NCI-H2227 (cell line): ENCODE measurements around the gene UNC93A.
A peak's percentile ranks its signal among the peaks of the same experiment; 100 is the strongest.
"Not testable (repeated sequence)": the region's sequence is repeated elsewhere in the genome, so short reads cannot be mapped to it uniquely, and the experiment has no call there.

Experiments used
- DNase-seq: peaks from one replicate; lab custom pipeline; 2025; ENCODE audit not compliant: unreplicated experiment; lab: John Stamatoyannopoulos, UW

The UNC93A gene

DNA sequence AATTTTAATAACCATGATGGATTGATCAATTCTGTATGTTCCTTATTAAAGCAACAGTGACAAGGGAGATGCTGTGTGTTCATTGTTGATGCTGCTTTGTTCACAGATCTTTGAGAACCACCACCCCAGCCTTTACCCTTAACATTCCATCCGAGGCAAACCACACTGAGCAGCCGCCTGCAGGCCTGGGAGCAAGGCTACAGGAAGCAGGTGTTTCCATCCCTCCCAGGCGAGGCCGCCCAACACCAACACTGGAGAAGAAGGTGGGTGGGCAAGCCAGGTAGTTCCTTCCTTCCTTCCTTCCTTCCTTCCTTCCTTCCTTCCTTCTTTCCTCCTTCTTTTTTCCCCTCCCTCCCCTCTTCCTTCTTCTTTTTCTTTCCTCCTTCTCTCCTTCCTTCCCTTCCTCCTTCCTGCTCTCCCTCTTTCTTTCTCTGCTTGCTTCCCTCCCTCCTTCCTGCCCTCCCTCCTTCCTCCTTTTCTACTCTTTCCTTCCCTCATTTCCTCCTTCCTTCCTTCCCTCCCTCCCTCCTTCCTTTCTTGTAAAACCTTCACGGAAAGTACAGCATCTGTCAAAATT is 47.5 kb downstream of the UNC93A start:
- no peak for DNase-seq

DNA sequence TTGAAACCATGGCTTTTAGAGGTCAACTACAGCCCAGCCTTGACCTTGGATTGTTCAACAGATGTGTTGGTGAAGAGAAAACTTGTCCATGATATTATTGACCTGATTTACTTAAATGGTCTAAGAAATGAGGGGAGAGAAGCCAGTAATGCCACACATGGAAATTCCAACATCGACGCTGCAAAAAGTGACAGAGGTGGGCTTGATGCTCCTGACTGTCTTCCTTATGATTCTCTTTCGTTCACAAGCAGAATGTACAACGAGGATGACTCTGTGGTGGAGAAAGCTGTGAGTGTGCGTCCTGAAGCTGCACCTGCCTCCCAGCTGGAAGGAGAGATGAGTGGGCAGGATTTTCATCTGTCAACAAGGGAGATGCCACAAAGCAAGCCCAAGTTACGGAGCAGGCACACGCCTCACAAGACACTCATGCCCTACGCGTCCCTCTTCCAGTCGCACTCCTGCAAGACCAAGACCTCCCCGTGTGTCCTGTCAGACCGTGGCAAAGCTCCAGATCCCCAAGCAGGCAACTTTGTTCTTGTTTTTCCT is 50.0 kb downstream of the UNC93A start:
- no peak for DNase-seq

DNA sequence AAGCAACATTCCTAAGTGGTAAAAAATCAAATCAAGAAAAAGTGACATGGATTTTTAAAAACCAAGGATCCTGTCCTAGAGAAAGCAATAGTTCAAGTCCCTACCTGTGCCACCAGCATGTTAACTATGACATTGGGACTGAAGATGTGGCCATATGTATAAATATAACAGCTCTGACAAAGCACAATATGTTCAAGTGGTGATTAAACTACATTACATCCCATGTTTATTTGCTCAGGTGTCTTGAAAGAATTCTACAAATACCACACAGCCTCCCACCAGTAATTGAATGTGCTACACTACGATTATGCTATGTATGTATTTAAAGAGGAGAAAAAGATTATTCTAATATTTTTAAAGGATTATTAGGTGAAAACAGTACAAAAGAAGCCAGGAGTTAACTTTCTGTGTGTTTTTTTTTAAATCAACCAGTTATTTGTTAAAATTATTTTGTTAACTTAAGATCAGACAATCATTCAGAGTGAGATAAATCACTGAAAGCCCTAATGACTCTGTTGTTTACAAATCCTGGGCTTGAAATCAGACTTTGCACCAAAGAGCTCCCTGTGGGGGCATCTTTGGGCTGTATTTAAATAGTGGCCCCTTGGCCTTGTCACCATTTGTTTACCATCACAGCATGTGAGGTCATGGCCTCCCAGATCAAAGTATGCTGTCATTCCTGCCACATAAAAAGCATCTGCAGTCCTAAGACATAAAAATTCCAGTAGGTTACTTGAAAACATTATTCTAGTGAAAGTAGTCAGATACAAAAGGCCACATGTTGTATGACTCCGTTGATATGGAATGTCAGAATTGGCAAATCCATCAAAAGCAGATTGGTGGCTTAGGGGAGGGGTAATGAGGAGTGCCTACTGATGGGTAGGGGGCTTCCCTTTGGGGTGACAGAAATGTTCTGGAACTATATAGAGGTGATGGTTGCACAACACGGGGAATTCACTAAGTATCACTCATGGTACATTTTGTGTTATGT is 50.8 kb downstream of the UNC93A start:
- DNase-seq, result no peak

DNA sequence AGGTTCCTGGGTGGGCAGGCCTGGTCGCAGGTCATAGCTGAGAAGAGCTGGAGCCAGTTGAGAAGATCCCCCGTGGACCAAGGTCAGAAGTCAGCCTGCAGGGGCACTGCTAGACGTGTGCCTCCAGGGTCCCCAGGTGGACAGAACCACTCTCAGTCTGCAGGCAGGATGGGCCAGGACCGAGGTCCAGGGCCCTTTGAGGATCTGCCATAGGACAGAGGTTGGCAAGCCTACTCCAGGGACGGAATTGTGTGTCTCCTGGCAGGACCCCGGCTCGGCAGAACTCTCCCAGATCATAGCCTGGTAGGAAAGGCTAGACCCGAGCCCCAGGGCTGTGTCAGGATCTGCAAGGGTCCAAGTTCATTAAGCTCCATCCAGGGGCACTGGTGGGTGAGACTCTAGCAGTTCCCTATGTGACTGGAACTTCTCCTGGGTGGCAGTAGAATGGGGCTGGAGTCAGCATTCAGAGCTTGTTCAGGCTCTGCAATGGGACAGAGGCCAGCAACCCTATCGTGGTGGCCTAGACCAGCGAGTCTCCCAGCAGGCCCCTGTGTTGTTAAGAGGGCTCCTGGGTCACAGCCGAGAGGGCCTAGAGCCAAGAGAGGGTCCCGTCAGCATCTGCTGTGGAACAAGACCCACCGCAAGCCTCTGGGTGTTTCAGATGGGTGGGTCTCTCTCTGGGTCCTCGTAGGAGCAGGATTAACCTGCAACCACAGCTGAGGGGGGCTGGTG is 51.9 kb downstream of the UNC93A start:
- no peak for DNase-seq

DNA sequence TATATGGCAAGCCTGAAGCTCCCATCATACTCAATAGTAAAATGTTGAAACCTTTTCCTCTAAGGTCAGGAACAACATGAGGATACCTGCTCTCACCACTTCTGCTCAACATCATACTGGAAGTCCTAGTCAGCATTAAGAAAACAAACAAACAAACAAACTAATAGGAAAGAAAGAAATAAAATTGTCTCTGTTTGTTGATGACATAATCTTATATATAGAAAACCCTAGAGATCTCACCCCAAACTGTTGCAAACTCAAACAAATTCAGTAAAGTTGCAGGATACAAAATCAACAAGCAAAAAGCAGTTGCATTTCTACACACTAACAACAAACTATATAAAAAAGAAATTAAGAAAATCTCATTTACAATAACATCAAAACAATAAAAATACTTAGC is 54.2 kb downstream of the UNC93A start:
- no peak for DNase-seq

DNA sequence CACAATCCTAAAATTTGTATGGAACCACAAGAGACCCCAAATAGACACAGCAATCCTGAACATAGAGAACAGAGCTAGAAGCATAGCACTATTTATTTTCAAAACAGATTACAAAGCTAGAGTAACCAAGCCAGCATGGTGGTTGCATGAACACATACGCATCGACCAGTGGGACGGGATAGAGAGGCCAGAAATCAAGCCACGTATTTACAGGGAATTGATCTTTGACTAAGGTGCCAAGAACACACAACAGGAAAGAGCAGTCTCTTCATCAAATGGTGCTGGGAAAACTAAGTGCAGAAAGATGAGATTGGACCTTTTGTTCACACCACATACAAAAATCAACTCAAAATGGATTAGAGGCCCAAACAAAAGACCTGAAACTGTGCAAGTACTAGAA is 54.8 kb downstream of the UNC93A start:
- no peak for DNase-seq

DNA sequence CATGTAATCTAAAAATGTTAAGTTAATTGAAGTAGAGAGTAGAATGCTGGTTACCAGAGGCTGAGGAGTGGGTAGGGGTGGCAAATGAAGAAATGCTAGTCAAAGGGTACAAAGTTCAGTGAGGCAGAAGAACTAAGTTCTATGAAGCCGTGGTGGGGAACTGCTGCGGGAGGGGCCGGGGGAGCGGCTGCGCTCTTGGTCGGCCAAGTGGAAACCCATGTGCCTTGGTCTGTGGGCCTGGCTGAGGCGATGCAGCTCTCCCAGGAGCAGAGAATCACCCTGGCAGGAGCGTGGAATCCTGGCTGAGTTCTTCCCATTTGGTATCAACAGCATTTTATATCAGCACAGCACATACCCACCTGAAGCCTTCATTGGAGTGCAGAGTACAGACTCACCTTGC is 56.1 kb downstream of the UNC93A start:
- DNase-seq, result no peak

DNA sequence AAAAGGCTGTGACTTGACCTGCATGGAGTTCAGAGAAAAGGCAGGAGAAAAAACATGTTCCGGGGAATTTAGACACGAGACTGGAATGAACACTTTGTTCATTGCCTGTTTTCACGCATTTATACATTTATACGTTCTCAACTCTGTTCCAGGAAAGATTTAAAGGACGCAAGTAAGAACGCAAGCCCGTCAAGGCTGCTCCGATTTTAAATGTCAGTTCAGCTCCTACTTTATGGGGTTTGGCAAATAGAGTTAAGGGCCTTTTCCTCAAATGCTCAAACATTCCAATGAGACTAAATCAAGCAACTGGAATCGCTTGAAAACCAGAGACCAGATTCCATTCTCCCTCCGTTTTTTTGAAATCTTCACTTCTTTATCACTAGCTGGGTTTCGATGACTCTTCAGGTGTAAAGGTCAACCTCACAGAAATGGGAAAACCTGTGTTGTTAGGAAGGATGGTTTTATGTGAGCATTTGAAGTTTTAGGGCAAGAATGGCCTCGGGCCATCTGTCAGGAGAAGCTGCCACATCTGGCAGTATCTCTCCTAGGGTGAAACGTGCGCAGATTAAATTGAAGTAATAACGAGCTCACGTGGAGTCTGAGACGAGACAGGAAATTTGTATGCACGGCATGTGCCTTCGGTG is 58.6 kb downstream of the UNC93A start:
- no peak for DNase-seq

DNA sequence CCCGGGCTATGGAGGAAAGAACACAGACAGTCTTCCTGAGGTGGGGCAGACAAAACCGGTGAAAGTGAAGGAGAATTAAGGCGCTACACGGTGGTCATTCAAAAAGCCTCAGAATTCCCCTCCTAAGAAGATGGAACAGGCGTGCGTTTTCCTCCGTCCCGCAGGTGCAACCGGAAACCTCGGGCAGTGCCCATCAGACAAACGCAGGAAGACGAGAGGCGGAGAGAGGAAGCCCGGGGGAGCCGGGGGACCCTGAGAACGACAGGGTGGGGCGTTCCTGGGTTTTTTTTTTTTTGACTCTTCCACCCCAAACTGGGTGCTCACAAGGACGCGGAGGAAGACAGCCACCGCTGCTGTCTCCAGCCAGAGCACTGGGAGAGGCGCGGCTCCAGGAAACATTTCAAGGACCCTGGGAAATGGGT is 59.2 kb downstream of the UNC93A start:
- no peak for DNase-seq

DNA sequence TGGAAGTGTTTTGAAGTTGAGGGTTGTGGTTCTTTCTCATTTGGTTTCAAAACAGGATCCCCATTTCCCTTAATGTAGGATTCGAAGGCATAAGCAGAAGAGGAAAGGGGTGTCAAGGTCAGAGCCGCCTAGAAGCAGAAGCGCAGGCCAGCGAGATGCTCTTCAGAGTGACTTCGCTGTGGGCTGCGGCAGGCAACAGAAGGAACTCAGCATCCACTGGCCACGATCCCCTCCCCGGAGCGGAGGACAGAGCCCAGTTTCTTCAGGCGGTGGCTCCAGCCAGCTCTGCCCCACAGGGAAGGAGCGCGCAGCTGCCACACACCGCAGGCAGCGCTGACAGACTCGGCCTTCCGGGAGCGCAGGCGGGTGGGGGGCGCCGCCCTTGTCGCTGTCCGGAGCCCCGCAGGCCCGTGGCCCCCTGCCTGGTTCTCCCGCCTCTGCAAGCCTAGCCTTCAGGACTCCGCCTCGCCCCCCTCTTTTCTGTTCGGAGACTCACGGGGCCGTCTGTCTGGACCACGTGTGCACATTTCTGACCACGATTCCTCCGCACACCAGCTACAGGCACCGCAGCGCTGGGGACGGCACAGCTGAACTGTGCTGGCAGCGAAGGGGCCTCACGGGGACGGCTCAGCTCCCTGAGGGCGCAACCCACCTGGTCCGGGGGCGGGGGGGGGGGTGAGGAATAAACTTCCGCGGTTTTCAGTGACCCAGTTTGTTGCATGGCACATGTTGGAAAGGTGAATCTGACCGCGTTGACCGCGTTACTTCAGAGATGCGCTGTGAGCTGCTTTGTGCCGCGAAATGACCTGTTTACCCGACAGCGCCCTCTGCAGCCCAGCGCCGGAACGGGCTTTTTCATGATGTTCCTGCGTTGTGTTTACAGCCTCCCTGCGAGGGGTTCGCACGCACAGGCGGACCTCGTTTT is 59.9 kb downstream of the UNC93A start:
- DNase-seq, result peak; percentile 83

DNA sequence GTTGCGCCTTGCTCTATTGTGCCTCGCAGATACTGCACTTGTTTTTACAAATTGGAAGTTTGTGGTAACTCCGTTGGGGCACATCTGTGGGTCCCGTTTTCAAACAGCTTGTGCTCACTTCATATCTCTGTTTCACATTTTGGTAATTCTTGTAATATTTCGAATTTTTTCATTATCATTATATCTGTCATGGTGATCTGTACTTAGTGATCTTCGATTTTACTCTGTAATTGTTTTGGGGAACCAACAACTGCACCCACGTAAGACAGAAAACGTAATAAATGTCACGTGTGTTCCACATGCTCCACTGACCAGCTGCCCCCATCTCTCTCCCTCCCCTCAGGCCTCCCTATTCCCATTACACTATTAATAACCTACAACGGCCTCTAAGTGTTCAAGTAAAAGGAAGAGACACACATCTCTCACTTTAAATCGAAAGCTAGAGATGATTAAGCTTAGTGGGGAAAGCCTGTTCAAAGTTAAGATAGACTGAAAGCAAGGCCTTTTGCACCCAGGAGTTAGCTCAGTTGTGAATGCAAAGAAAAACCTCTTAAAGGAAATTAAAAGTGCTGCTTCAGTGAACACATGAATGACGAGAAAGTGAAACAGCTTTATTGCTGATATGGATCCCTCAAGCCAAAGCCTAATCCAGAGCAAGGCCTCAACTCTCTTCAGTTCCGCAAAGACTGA is 60.7 kb downstream of the UNC93A start:
- DNase-seq, result no peak

DNA sequence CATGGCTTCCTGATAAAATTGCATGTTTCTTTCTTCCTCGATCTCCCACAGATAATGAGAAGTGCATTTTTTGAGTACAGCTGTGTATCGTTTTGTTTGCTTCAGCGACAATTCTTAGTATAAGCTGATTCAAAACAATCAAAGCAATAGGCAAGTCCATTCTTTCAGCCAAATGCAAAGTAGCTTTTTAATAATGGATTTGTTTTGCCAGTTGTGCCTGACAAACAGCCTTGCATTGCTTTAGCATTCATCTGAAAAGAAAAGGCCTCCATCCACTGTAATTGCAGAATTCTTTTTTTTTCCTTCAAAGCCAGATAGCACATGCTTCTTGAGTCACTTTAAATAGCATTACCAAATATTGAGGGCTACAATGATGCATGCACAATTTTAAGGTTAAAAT is 65.8 kb downstream of the UNC93A start:
- DNase-seq, result no peak

DNA sequence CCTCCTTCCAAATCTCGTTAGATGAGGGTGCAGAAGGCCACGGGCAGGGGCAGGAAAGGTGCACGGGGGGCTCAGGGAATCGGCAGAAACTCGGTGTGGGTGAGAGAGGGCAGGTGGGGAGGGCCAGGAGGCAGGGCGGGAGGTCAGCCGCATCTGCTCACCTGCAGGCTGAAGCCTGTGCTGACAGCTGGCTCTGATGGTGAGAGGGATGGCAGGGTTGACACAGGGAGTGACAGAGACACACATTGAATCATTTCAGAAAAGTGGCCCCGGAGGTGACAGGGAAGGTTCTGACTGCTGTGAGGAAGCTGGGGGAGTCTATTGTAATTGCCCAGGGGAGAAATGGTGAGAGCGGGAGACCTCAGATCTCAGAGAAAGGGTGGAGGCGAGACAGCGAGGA is 67.3 kb downstream of the UNC93A start:
- DNase-seq, result not testable (repeated sequence)

DNA sequence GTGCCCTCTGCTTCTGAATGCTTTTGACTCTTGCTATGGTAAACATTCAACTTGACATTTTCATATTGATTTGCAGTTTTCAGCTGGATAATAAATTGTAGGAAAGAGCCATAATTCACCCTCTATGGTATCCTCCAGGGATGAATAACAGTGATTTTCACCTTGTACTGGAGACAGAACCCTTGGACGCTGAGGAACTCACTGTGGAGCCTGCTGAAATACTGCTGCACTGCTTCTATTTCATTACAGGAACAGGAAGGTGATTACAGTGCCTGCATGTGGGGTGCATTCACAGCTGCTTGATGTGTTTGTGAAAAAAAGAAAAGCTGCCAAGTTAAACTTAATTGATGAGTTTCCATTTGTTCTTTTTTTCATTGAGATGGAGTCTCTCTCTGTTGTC is 70.1 kb downstream of the UNC93A start:
- not testable (repeated sequence) for DNase-seq
